Body of pancreas (tissue), 4 donors: ENCODE results near the gene RFC4.

Experiments
- CTCF ChIP-seq, 7 experiments: fragments of 450-650 bp in 4 of 7; fragments of 200-600 bp in 3 of 7; sonication (generic) in 3 of 7; IDR thresholded peaks; one replicate each; pipeline ENCODE4 v1.5.1; 2016 to 2019; ENCODE audit warnings: antibody characterized with exemption in 7 of 7
- POLR2A ChIP-seq, 3 donors: fragments of 450-650 bp; IDR thresholded peaks; one replicate each; pipeline ENCODE4 v1.6.1; 2016; ENCODE audit warnings: antibody characterized with exemption in 3 of 3, mild to moderate bottlenecking in 2 of 3

- TF ChIP-seq CTCF (IDR thresholded peaks at IDR 0.05) (no peak), POLR2A (IDR thresholded peaks at IDR 0.05) (no peak)
Observed at GRCh38 chr3:186784820-186785494, 21.3 kb downstream of the RFC4 start.
